Measurements from ENCODE around the gene ATP6V1F. TPM values are rescaled to one million over a fixed set of nuclear protein-coding genes. Genes with fewer than 3 reads are reported as not detected.

ATP6V1F gene
- total RNA-seq, 4 donors from 2014 or later = 31.2 to 137 (median 61.3) TPM

DNA sequence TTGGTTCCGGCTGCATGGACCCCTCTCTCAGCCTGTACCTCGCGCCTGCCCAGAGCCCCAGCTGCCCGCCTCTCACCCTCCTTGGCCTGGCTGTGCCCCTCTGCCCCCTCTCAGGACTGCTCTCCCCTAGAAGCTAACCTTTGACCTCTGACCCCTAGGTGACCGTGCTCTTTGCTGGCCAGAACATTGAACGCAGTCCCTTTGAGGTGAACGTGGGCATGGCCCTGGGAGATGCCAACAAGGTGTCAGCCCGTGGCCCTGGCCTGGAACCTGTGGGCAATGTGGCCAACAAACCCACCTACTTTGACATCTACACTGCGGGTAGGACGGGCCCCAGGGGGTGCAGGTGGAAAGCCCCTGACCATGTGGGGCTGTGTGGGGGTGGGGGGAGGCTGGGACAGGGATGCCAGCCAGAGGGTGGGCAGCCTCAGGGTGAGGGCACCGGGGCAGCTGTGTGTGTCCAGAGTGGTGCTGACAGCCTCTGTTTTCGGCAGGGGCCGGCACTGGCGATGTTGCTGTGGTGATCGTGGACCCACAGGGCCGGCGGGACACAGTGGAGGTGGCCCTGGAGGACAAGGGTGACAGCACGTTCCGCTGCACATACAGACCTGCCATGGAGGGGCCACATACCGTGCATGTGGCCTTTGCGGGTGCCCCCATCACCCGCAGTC, 24.4 kb upstream of the ATP6V1F start:
- Histone ChIP-seq H3K4me1 (peaks cover 6 to 10% of the 10 kb centered on the region in 2 donors), H3K27ac (peak overlapping the region in 1 of 2 donors; percentile 0)

DNA sequence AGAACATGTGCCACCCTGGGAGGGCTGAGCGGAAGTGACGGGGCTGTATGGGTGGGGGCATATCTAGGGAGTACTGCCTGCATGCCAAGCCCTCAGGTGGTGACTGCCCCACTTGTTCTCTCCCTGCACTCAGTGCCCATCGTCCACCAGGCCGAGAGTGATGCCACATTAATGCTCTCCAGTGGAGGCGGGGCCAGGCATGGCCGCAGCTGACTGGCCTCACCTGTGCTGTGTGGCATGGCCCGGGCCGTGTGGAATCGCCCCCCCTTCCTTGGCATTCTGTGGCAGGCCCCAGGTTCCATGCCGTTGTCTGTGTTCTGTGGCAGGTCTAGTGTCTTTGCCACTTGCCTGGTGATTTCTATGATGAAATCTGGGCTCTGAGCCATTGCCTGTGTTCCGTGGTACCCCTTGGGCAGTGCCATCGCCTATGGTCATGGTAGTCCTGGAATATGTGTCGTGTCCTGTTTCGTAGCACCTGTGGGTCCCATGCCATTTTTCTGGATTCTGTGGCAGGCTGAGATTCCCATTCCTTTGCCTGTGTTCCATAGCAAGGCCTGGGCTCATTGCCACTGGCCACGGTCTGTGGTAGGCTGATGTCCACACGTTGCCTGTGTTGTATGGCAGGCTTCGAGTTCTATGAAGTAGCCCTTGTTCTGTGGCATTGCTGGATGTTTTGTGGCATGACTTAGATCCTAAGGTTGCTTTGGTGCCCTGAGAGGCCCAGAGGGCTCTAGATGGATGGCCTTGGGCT, 23.5 kb upstream of the ATP6V1F start:
- H3K9me3 ChIP-seq = no peaks in the 10 kb centered on the region
- intact Hi-C loops (cut with DNase I; ENCODE audit: low total_unique reads) = no loop called here
- peak in 1 of 2 donors; percentile 13 for DNase-seq
- no peak overlapping the region for H3K4me3 ChIP-seq
- H3K27me3 ChIP-seq = no peaks in the 10 kb centered on the region
- H3K4me1 ChIP-seq = peaks cover 6 to 8% of the 10 kb centered on the region in 2 donors
- no peak overlapping the region for H3K27ac ChIP-seq
- no peaks in the 10 kb centered on the region for H3K36me3 ChIP-seq
- TF ChIP-seq, protein P1, sequence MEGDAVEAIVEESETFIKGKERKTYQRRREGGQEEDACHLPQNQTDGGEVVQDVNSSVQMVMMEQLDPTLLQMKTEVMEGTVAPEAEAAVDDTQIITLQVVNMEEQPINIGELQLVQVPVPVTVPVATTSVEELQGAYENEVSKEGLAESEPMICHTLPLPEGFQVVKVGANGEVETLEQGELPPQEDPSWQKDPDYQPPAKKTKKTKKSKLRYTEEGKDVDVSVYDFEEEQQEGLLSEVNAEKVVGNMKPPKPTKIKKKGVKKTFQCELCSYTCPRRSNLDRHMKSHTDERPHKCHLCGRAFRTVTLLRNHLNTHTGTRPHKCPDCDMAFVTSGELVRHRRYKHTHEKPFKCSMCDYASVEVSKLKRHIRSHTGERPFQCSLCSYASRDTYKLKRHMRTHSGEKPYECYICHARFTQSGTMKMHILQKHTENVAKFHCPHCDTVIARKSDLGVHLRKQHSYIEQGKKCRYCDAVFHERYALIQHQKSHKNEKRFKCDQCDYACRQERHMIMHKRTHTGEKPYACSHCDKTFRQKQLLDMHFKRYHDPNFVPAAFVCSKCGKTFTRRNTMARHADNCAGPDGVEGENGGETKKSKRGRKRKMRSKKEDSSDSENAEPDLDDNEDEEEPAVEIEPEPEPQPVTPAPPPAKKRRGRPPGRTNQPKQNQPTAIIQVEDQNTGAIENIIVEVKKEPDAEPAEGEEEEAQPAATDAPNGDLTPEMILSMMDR (IDR thresholded peaks at IDR 0.05) = no peak
- TF ChIP-seq POLR2A (IDR thresholded peaks at IDR 0.05) = no peak

More for the DNA sequence above, 24.4 kb upstream of the ATP6V1F start:
- intact Hi-C loops (cut with DNase I; ENCODE audit: low total_unique reads) = no loop called here
- H3K9me3 ChIP-seq = no peaks in the 10 kb centered on the region
- H3K27me3 ChIP-seq = no peaks in the 10 kb centered on the region
- no peaks in the 10 kb centered on the region for H3K36me3 ChIP-seq
- DNase-seq = peak; percentile 16 to 17
- no peak overlapping the region for H3K4me3 ChIP-seq
- no peak for TF ChIP-seq POLR2A (IDR thresholded peaks at IDR 0.05)
- TF ChIP-seq, protein P1 (IDR thresholded peaks at IDR 0.05) = no peak

DNA sequence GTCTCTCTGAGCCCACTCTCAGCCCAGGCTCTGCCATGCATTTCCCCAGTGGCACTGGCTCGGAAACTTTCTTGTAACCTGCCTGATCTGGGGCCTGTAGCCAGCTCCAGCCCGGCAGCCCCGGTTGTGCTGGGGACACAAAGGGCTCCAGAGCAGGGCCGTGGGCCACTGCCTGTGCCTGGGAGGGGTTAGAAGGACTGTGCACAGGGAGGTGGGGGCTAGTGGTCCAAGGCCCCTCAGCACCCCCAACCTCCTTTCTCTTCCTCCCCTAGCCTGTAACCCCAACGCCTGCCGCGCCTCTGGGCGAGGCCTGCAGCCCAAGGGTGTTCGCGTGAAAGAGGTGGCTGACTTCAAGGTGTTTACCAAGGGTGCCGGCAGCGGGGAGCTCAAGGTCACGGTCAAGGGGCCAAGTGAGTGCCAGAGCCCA, 22.9 kb upstream of the ATP6V1F start:
- Histone ChIP-seq H3K27ac (no peak overlapping the region), H3K9me3 (no peaks in the 10 kb centered on the region), H3K36me3 (no peaks in the 10 kb centered on the region), H3K4me1 (peaks cover 6 to 8% of the 10 kb centered on the region in 2 donors), H3K27me3 (no peaks in the 10 kb centered on the region), H3K4me3 (no peak overlapping the region)
- intact Hi-C loops (cut with DNase I; ENCODE audit: low total_unique reads) = no loop called here
- TF ChIP-seq, protein P1 (IDR thresholded peaks at IDR 0.05) = no peak
- no peak for TF ChIP-seq POLR2A (IDR thresholded peaks at IDR 0.05)
- DNase-seq = peak in 1 of 2 donors; percentile 15

DNA sequence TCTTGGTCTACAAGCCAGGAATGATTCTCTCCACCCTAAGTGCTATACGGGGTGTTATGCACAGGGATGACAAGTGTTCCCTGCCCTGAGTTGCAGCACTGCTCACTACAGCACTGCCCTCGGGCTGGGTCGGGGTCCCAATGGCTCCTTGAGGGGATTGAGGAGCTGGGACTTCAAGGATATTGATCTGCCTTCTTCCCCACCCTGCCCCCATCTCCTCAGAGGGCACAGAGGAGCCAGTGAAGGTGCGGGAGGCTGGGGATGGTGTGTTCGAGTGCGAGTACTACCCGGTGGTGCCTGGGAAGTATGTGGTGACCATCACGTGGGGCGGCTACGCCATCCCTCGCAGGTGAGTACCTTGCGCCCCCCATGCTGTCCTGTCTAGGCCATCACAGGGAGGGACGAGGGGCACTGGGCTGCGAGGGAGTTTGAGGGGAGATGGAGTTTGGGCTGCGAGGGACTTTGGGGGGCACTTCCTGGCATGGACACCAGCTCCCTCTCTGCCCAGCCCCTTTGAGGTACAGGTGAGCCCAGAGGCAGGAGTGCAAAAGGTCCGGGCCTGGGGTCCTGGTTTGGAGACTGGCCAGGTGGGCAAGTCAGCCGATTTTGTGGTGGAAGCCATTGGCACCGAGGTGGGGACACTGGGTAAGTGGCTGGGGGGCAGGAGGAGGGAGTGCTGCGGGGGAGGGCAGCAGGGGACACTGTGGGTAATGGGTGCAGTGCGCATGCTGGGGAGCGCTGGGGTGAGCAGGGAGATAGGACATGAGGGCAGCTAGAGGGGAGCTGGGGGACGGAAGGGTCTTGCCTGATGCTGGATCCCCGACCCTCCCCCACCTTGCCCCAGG, 22.1 kb upstream of the ATP6V1F start:
- intact Hi-C loops (cut with DNase I; ENCODE audit: low total_unique reads) = no loop called here
- peaks cover 6 to 8% of the 10 kb centered on the region in 2 donors for H3K4me1 ChIP-seq
- peak in 1 of 2 donors; percentile 15 for DNase-seq

More for the DNA sequence above, 22.1 kb upstream of the ATP6V1F start:
- no peaks in the 10 kb centered on the region for H3K27me3 ChIP-seq
- H3K27ac ChIP-seq = no peak overlapping the region
- TF ChIP-seq POLR2A (IDR thresholded peaks at IDR 0.05) = no peak
- TF ChIP-seq, protein P1 (IDR thresholded peaks at IDR 0.05) = no peak
- no peaks in the 10 kb centered on the region for H3K36me3 ChIP-seq
- no peaks in the 10 kb centered on the region for H3K9me3 ChIP-seq
- no peak overlapping the region for H3K4me3 ChIP-seq
